HL-60/S4 treated with retinoic acid at 250 ng/mL for 4 days and 3 days (cell line): ENCODE results near the gene TYSND1.
"Not testable (repeated sequence)": the region's sequence is repeated elsewhere in the genome, so short reads cannot be mapped to it uniquely, and the experiment has no call there.

ENCODE experiments used
- in situ Hi-C: fragments of 300-500 bp; cut with MboI; formaldehyde crosslinking; loops from 2 replicates; pipeline ENCODE4 v1.7.0; 2022; ENCODE audit warnings: low sequenced_read_pairs

The TYSND1 gene

GRCh38 chr10:70146489-70147258 is at the start of gene TYSND1:
TYSND1 (minus strand) TSS chr10:70146700; CDS start chr10:70146586, 114 bp downstream.
- in situ Hi-C loops = no loop called here

- in situ Hi-C loops = no loop called here
These were observed 46.9 kb upstream of the TYSND1 start for GRCh38 chr10:70193391-70193844.

GRCh38 chr10:70192326-70192968 is 45.9 kb upstream of the TYSND1 start:
- in situ Hi-C loops = no loop called here

GRCh38 chr10:70191972-70192305 is 45.4 kb upstream of the TYSND1 start:
- in situ Hi-C loops = no loop called here

GRCh38 chr10:70191161-70191971 is 44.9 kb upstream of the TYSND1 start:
- in situ Hi-C loops = no loop called here

GRCh38 chr10:70190581-70190980 is 44.1 kb upstream of the TYSND1 start:
- in situ Hi-C loops = no loop called here

GRCh38 chr10:70190102-70190501 is 43.6 kb upstream of the TYSND1 start:
- in situ Hi-C loops = no loop called here

- in situ Hi-C loops = no loop called here
These were observed 42.3 kb upstream of the TYSND1 start for GRCh38 chr10:70188768-70189167.

- in situ Hi-C loops = no loop called here
These were observed 40.1 kb upstream of the TYSND1 start for GRCh38 chr10:70186571-70186970.

GRCh38 chr10:70186090-70186489 is 39.6 kb upstream of the TYSND1 start:
- in situ Hi-C loops = no loop called here

GRCh38 chr10:70183304-70183703 is 36.8 kb upstream of the TYSND1 start:
- in situ Hi-C loops = no loop called here

- in situ Hi-C loops = not testable (repeated sequence)
These were observed 32.7 kb upstream of the TYSND1 start for GRCh38 chr10:70179209-70179608.

- in situ Hi-C loops = no loop called here
These were observed 31.7 kb upstream of the TYSND1 start for GRCh38 chr10:70178139-70178725.

- in situ Hi-C loops = no loop called here
These were observed 29.9 kb upstream of the TYSND1 start for GRCh38 chr10:70176441-70176840.

GRCh38 chr10:70175516-70175915 is 29.0 kb upstream of the TYSND1 start:
- in situ Hi-C loops = no loop called here

GRCh38 chr10:70174058-70174741 is 27.7 kb upstream of the TYSND1 start:
- in situ Hi-C loops = no loop called here

- in situ Hi-C loops = no loop called here
These were observed 23.3 kb upstream of the TYSND1 start for GRCh38 chr10:70169649-70170364.

- in situ Hi-C loops = no loop called here
These were observed 22.5 kb upstream of the TYSND1 start for GRCh38 chr10:70169011-70169410.

GRCh38 chr10:70167246-70167645 is 20.7 kb upstream of the TYSND1 start:
- in situ Hi-C loops = no loop called here

GRCh38 chr10:70166394-70166793 is 19.9 kb upstream of the TYSND1 start:
- in situ Hi-C loops = no loop called here
